ENCODE measurements around the gene FASTKD3.

Gene FASTKD3

GRCh38 chr5:7849681-7850394 is 19.0 kb downstream of the FASTKD3 start:
- DNase-seq, result no peak

- DNase-seq, result no peak
Observed at GRCh38 chr5:7848296-7848695, 20.5 kb downstream of the FASTKD3 start.

- no peak for DNase-seq
Observed at GRCh38 chr5:7846327-7846726, 22.5 kb downstream of the FASTKD3 start.

DNA sequence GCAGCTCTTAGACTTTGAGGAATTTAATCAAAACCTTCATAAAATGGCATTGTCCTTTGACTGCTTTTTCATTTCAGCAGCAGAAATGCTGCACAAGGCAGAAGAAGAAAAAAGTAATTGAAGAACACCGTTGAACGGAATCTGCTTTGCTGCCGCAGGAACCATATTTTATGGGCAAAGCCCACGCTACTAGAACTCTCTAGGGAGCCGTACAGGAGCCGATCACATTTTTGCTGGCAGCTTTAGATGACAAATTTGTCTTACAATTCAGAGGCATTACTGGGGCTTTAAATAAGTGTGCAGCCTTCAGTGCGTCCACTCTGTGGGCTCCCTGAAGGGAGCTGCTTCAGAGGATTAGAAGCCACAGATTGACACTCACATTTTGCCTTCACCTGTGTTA is 23.3 kb downstream of the FASTKD3 start:
- DNase-seq, result no peak

DNA sequence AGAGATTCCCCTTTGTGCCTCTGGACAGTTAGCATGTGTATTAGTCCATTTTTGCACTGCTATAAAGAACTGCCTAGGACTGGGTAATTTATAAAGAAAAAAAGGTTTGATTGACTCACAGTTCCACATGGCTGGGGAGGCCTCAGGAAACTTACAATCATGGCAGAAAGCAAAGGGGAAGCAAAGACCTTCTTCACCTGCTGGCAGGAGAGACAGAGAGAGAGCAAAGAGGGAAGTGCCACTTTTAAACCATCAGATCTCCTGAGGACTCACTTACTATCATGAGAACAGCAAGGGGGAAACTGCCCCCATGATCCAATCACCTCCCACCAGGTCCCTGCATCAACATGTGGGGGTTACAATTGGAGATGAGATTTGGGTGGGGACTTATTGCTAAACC is 23.9 kb downstream of the FASTKD3 start:
- DNase-seq, result no peak

DNA sequence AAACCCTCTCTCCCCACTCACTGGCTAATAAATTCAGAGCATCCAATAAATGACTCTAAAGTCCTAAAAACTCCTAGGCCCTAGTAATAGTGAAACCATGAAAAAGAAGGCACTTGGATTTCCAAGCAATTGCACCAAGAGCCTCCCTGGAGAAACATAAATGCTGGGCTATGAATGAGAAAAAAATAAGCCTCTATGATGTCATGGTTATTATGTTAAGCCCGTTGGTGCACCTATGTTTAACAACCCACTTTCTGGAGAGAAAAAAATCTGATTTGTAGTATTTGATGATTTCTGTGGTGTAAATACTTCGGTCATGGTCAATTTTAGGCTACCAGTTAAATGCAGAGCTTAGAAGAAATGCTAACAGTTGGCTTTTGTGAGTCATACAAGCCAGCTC is 26.3 kb downstream of the FASTKD3 start:
- DNase-seq, result no peak

- no peak for DNase-seq
Observed at GRCh38 chr5:7837403-7837802, 31.4 kb downstream of the FASTKD3 start.

GRCh38 chr5:7834982-7835381 is 33.8 kb downstream of the FASTKD3 start:
- DNase-seq, result no peak

DNA sequence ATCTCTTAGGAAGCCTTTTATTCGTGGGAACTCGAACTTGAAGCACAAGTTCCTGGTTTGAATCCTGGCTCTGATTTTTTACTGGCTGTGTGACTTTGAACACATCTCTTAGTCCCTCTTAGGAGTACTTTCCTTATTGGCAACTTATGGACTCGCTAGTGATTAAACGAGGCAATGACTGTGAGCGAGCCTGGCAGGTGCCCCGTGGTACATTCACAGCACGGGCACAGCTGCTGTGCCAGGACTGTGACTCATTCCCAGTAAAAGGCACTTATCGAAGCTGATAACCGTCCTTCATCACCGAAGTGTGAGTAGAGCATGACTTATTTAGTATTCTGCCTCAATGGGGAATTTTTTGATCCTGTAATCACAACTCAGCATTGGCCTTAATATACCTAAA is 40.6 kb downstream of the FASTKD3 start:
- no peak for DNase-seq

- DNase-seq, result no peak
Observed at GRCh38 chr5:7827610-7828009, 41.2 kb downstream of the FASTKD3 start.

GRCh38 chr5:7825630-7826029 is 43.2 kb downstream of the FASTKD3 start:
- DNase-seq, result no peak

DNA sequence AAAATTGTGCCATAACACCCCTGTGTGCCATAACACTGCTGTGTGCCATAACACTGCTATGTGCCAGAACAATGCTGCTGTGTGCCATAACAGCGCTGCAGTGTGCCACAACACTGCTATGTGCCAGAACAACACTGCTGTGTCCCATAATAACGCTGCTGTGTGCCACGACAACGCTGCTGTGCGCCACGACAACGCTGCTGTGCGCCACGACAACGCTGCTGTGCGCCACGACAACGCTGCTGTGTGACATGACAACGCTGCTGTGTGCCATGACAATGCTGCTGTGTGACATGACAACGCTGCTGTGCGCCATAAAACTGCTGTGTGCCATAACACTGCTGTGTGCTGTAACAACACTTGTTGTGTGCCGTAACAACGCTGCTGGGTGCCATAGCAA is 43.8 kb downstream of the FASTKD3 start:
- no peak for DNase-seq

DNA sequence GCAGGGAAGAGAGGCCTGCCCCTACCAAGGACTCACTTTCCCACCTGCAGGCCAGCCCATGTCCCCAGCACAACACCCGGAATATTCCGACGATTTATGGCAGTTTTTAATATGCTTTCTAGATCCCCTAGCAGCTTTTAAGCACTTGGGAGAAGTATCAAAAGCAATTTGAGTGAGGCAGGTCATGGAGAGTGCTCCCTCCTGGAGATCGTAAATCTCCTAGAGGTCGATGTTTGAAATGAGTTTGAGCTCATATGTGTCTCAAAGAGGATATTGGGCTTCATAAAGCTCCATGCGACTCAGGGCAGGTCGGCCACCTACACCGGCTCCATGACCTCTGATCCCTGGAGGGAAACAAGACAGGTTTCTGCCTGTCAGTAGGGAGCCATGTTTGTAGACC is 45.2 kb downstream of the FASTKD3 start:
- no peak for DNase-seq

- no peak for DNase-seq
Observed at GRCh38 chr5:7822449-7822848, 46.4 kb downstream of the FASTKD3 start.

DNA sequence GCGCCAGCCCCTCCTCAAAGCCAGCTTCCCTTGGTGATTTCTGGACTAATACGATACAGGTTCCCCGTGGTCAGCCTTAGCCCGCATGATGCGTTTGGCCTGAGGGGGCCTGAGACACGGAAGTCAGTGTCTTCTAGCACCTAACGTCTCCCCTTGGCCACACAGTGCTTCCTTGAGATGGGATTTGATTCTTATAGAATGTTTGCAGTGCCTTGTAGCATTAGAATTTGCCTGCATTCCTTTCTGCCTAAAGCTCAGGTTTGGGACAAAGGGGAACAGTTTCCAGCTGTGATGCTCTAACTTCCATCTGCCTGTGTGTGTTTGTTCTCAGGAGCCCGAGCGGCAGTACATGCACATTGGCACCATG is 52.3 kb downstream of the FASTKD3 start:
- no peak for DNase-seq

GRCh38 chr5:7815892-7816534 is 52.8 kb downstream of the FASTKD3 start:
- peak; percentile 54 for DNase-seq

DNA sequence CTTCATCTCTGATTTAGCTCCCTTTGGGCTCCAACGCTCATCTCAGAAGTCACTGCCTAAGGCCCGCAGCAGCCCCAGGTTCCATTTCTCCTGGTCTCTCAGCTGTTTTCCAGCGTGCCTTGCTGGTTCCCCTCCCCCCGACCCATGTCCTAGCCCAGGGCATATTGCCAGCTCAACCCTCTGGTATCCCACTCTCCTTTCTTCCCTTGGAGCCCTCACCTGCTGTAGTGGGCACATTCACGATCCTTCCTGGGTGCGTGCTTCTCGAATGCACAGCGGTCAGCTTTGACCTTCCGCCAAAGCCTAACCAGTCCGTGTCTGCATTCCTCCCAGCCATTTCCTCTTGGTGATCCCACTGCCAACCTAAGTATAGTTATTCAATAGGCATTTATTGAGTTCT is 54.0 kb downstream of the FASTKD3 start:
- DNase-seq, result no peak

DNA sequence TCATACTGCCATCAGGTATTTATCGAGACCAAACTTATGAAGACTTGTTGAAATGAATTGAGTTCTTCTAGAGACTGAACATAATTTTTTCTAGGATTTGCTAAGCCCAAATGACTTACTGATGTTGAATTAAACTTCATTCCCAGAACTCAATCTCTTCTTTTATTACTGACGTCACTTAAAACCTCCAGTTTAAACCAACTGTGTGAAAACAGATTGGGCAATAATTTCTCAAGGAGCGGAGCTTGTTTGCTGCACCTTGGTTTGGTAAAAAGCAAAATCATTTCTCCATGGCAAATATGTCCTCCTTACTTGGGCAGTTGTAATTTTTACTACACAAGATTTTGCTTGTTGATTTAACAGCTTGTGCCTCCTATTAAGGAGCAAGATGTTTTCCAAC is 55.3 kb downstream of the FASTKD3 start:
- no peak for DNase-seq

GRCh38 chr5:7813007-7813406 is 55.8 kb downstream of the FASTKD3 start:
- no peak for DNase-seq

GRCh38 chr5:7811715-7812114 is 57.1 kb downstream of the FASTKD3 start:
- no peak for DNase-seq

Measured in CD4-positive, alpha-beta T cell treated with Interleukin-10 for 1 hour (primary cell).